ENCODE data around the gene DGKI.

DNA sequence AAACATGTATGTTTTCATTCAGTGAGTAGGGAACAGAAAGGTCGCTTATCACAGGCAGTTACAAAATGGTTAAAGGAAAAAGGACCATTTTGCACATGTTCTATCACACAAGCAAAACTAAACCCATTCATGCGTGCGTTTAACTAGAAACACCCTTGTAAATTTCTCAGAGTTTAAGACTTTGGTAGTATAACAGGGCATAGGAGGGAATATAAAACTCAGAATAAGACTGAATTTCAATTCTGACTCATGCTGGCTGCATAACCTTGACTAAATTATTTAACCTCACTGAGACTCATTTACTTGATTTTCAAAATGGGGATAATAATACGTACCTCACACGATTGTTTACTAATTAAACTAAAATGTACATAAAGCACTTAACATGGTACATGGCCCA lies 259.4 kb downstream of the DGKI start:
- TF ChIP-seq ARNT (IDR thresholded peaks at IDR 0.05), result no peak
- TF ChIP-seq HDGF (IDR thresholded peaks at IDR 0.05; ENCODE audit: borderline replicate concordance), result no peak
- no peak for TF ChIP-seq FOXM1 (IDR thresholded peaks at IDR 0.05; ENCODE audit: borderline replicate concordance)
- TF ChIP-seq TARDBP (IDR thresholded peaks at IDR 0.05), result no peak
- TF ChIP-seq ELF4 (IDR thresholded peaks at IDR 0.05), result no peak
- no peak for TF ChIP-seq NFRKB (IDR thresholded peaks at IDR 0.05)
- TF ChIP-seq FOXA1 (IDR thresholded peaks at IDR 0.05), result no peak
- no peak for TF ChIP-seq SP1 (IDR thresholded peaks at IDR 0.05)
- no peak for TF ChIP-seq BHLHE40 (IDR thresholded peaks at IDR 0.05; ENCODE audit: borderline replicate concordance)
- TF ChIP-seq, protein P1, sequence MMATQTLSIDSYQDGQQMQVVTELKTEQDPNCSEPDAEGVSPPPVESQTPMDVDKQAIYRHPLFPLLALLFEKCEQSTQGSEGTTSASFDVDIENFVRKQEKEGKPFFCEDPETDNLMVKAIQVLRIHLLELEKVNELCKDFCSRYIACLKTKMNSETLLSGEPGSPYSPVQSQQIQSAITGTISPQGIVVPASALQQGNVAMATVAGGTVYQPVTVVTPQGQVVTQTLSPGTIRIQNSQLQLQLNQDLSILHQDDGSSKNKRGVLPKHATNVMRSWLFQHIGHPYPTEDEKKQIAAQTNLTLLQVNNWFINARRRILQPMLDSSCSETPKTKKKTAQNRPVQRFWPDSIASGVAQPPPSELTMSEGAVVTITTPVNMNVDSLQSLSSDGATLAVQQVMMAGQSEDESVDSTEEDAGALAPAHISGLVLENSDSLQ (IDR thresholded peaks at IDR 0.05), result no peak
- no peak for TF ChIP-seq SUZ12 (IDR thresholded peaks at IDR 0.05)
- no peak for TF ChIP-seq CTBP1 (IDR thresholded peaks at IDR 0.05; ENCODE audit: borderline replicate concordance)
- no peak for TF ChIP-seq ZNF384 (IDR thresholded peaks at IDR 0.05)
- TF ChIP-seq L3MBTL2 (conservative IDR thresholded peaks at IDR 0.05), result no peak
